ENCODE measurements around the gene VPS35L. TPM values are rescaled to one million over a fixed set of nuclear protein-coding genes. Genes with fewer than 3 reads are reported as not detected.

Gene VPS35L
- total RNA-seq, 1 donor from 2014 or later = 55.8 TPM

DNA sequence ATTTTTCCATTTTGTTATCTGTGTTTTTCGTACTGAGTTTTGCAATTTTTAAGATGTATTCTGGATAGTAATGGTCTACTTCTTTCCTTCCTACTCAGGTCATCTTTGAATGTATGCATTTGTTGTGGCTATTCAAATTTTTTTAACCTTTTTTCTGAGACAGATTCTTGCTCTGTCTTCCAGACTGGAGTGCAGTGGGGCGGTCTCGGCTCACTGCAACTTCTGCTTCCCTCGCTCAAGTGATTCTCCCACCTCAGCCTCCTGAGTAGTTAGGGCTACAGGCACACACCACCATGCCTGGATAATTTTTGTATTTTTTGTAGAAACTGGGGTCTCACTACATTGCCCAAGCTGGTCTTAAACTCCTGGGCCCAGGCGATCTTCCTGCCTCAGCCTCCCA is 33.6 kb downstream of the VPS35L start:
- no peak for DNase-seq (ENCODE audit: low read depth in 2 of 2)

GRCh38 chr16:19589771-19590302 is 34.3 kb downstream of the VPS35L start:
- peak; percentile 83 to 99 for DNase-seq (ENCODE audit: low read depth in 2 of 2)

GRCh38 chr16:19595043-19595767 is 39.7 kb downstream of the VPS35L start:
- peak in 1 of 2 donors; percentile 91 for DNase-seq (ENCODE audit: low read depth in 2 of 2)

- DNase-seq (ENCODE audit: low read depth in 2 of 2) = no peak
Measured at GRCh38 chr16:19598805-19599510, 43.5 kb downstream of the VPS35L start.

- peak in 1 of 2 donors; percentile 45 for DNase-seq (ENCODE audit: low read depth in 2 of 2)
Measured at GRCh38 chr16:19599968-19600716, 44.6 kb downstream of the VPS35L start.

- DNase-seq (ENCODE audit: low read depth in 2 of 2) = peak; percentile 63 to 78
Measured at GRCh38 chr16:19601083-19601976, 45.8 kb downstream of the VPS35L start.

DNA sequence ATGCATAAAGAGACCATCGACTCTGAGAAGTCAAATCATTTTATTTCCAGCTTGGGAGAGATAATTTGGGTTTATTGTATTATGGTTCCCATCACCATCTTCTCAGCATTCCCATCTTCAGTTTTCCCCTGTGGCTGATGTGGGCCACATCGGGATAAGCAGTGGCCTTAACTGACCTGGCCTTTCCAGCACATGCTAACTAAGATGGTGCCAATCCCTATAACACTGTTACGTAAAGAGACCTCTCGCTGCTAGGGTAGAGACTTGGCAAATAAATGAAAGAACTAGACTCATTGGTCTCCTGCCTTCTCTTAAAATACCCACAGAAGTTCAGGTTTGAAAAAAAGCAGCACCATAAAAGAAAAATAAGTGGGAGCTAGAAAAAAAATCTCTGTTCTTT is 49.4 kb downstream of the VPS35L start:
- DNase-seq (ENCODE audit: low read depth in 2 of 2) = no peak

DNA sequence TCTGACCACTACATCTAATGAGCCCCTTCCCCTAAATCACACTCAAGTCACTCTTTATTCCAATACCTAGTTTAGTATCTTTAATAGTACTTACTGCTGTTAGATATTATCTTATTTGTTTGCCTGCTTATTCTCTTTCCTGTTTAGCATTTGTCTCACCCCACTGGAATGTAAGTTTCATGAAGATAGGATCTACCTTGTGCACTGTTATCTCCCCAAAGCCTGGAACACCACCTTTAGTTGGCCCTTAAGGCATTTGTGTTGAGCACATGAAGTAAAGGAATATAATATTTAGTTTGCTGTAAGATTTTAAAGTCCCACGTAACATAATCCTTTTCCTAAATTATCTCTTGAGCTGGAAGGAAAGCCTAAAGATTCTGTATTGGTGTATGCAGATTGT is 50.2 kb downstream of the VPS35L start:
- no peak for DNase-seq (ENCODE audit: low read depth in 2 of 2)

DNA sequence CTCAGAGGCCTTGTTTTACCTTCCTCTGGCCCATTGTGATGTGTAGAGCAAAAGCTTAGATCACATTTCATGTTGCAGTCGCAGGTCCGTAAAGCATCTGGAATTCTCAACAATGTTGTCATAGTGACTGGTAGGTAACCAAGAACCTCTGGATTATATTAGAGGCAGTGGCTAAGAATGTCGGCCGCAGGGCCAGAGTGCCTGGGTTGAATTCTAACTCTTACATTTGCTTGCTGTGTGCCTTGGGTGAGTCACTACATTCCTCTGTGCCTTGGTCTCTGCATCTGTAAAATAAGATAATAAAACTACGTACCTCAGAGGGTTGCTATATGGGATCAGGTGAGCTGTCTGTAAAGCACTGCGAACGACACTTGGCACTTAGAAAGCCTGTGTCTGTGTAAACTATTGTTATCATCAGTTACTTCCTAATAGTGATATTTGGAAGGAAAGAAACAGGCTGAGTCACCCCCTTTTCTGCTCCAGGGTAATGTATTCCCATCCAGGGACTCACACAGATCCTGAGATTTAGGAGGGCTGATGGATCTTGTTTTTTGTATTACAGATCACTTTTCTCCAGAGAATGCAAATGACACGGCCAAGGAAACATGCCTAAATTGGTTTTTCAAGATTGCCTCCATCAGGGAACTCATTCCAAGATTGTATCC is 52.2 kb downstream of the VPS35L start:
- peak in 1 of 2 donors; percentile 13 for DNase-seq (ENCODE audit: low read depth in 2 of 2)

- no peak for DNase-seq (ENCODE audit: low read depth in 2 of 2)
Measured at GRCh38 chr16:19609359-19609758, 53.9 kb downstream of the VPS35L start.

DNA sequence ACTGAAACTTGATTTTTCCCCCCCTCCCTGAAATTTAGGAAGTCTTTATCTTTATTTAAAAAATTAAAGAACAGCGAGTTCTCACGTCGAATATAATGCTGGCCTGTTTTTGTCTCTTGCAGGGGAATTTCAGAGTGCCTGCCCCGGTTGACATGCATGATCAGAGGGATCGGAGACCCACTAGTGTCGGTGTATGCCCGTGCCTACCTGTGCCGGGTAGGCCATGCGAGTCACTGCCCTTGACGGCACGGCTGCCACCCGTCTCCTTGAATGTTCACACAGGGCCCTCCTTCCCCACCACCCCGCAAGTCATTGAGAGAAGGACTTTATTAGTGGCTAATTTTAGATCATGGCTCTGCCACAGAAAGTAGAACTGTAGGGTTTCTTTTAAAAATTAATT is 54.7 kb downstream of the VPS35L start:
- DNase-seq (ENCODE audit: low read depth in 2 of 2) = no peak

- no peak for DNase-seq (ENCODE audit: low read depth in 2 of 2)
Measured at GRCh38 chr16:19613834-19614233, 58.3 kb downstream of the VPS35L start.

DNA sequence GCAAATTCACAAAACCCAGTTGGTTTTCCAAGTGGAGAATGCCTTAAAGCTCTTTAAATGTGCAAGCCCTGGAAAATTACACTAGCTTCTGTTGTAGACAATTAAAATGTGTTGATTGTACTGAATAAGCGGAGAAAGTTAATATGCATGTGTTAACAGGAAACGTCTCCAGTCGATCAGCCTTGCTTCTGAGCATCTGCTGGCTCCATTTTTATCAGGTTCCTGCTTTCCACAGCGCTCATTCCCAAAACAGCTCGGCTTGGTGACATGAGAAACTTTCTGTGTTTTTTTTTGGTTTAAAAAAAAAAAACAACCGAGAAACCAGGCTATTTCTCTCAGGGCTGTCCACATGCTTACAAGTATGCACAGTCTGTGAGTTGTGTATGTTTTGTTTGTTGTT is 60.7 kb downstream of the VPS35L start:
- DNase-seq (ENCODE audit: low read depth in 2 of 2) = no peak

GRCh38 chr16:19618876-19619275 is 63.4 kb downstream of the VPS35L start:
- no peak for DNase-seq (ENCODE audit: low read depth in 2 of 2)

DNA sequence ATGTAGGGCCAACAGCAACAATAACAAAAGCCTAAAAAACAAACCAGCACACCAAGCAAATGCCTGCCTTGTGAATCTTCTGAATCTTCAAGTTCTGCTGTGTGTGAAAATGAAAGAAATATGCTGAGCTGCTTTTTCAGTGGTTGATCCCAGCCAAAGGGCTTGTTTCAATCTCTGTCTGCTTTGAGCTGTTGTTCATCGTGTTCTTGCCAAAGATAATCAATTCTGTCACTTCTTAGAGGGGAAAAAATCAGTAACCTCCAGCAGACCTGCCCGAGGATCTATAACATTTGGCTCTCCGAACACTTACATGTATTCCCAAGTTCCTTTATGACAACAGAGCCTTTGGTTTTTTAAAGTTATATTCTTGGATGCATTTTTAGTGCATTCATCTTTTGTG is 65.9 kb downstream of the VPS35L start:
- no peak for DNase-seq (ENCODE audit: low read depth in 2 of 2)

DNA sequence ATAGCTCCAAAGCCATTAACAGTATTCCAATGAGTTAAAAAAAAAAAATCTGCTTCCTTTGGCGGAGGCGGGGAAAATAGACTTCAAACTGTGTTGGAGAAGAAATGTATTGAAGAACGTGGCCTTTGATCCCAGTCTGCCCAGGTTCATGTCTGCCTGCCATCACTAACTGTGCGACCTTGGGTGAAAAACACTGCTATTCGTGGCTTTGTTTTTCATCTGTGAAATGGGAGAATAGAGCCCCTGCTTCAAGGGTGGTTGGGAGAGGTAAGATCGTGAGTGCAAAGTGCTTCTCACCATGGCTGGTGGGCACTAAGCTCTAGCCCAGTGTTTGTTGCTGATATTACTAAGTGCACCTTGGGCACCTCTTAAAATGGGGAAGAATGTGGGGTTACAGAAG is 69.5 kb downstream of the VPS35L start:
- no peak for DNase-seq (ENCODE audit: low read depth in 2 of 2)

GRCh38 chr16:19636436-19637267 is 81.1 kb downstream of the VPS35L start:
- DNase-seq (ENCODE audit: low read depth in 2 of 2) = no peak

GRCh38 chr16:19639986-19640421 is 84.5 kb downstream of the VPS35L start:
- DNase-seq (ENCODE audit: low read depth in 2 of 2) = no peak

DNA sequence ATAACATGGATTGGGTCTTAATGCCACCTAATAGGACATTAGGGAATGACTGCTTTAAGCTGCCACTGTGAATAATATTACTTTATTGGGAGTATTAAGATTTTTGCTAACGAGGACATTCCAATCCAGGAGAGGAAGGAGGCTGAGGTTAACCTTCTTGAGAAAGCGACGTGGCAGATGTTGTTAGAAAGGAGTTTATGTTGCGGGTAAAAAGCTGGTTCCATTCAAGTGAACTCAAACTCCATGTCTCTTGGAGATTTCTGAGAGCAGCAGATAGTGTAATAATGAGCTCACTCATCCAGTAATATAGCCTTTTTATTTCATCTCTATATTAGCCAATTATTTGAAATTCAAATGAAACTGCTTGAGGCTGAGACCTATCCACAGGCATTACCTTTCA is 87.0 kb downstream of the VPS35L start:
- no peak for DNase-seq (ENCODE audit: low read depth in 2 of 2)

DNA sequence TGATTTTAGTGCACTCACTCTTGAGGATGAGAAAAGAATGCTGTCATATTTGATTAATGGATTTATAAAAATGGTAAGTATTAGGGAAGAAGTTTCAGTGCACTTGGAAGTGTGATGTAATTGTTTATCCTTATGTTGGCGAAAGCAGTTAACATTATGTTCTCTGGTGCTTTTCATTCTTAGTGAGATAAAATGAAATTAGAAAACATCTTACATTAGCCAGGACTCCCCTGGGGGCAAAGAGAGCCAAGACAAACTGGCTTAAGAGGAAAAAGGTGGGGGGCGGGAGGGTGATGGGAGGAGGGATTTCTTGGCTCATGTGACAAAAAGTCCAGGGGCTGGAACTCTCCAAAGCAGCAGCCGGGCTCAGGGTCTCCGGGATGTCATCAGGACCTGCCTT is 89.4 kb downstream of the VPS35L start:
- peak in 1 of 2 donors; percentile 10 for DNase-seq (ENCODE audit: low read depth in 2 of 2)

All from lung microvascular endothelial cell (primary cell).